Glomerular endothelial cell (primary cell): Measurements from ENCODE around the gene MEIKIN. TPM values are rescaled to one million over a fixed set of nuclear protein-coding genes. Genes with fewer than 3 reads are reported as not detected.

Source experiments
- DNase-seq: peaks from one replicate; pipeline ENCODE4 v3.0.0-alpha.2; 2011; ENCODE audit warnings: low read depth, low spot score; ENCODE audit errors: extremely low read depth
- total RNA-seq: library from RNA; depleted of rRNA; stranded (reverse); fragments of >200 nt; gene quantifications from 2 replicates; pipeline ENCODE4 v1.2.3, GENCODE V29; 2015

Gene MEIKIN
- total RNA-seq, result not detected in 2 replicates

DNA sequence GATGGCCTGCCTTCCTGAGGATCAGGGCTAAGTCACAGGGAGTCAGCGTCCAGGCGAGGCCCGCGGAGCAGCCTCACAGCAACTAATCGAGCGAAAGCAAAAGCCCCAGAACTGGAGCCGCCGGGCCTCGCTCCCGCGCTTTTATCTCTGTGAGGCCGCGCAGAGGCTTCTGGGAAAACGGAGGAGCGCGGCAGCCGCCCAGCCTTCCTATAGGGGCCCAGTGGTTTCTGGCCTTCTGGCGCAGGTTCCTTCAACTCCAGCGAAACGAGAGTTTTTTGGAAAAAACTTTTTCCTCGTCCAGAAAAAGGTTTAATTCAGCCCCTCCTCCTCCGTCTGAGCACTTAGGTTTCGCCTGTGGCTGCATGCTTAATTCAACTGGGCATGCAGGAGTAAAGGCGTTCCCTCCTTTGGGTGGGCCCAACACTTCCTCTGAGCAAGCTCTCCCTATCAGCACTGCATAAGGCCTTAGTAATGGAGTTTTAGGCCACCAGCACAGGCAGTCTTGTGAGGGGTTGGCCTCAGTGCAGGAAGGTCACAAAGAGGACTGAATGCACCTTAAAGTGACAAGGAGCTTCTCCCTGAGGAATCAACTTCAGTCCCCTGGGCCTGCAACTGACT lies at the start of gene MEIKIN:
Gene MEIKIN, minus strand, starts transcription at position 113 of the 618 bp plus-strand sequence. CDS start 158 bp downstream, outside the sequence.
- no peak for DNase-seq

GRCh38 chr5:131994533-131995226 lies 49.2 kb upstream of the MEIKIN start:
- DNase-seq, result no peak

GRCh38 chr5:131994090-131994489 lies 48.6 kb upstream of the MEIKIN start:
- no peak for DNase-seq

DNA sequence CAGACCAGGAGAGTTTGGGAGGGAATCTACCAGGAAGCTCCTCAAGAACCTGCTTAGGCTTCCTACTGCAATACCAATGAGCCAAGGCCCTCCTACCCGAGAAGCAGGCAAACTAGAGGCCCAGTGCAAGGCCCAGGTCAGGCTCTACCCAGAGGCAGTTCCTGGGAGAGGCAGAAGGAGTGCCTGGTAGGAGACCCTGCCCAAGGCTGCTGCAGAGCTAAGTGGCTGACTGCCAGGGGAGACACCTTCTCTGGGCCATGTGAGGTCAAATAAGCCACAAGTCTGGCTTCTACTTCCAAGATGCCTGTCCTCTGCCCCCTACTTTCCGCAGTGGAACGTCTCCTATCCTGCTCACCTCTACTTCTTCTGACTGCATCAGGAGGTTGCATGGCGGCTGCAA lies 48.2 kb upstream of the MEIKIN start:
- no peak for DNase-seq

DNA sequence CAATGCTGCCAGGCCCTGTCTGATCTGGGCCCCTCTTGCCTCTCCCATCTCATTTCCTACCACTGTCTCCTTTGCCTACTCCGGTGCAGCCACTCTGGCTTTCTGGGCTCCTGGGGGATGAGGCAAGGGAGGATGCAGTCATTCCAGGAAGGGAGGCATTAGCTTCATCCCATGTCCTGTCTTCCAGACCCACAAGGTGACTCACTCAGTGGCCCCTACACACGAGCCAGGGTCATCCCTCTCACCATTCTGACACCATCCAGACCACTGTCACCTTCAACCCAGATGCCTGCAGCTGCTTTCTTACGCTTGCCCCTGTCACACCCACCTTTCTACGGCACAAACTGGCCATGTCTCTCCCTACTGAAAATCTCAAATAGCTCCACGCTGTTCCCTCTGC lies 46.9 kb upstream of the MEIKIN start:
- no peak for DNase-seq

- DNase-seq, result no peak
Measured at GRCh38 chr5:131991593-131992324, 46.3 kb upstream of the MEIKIN start.

DNA sequence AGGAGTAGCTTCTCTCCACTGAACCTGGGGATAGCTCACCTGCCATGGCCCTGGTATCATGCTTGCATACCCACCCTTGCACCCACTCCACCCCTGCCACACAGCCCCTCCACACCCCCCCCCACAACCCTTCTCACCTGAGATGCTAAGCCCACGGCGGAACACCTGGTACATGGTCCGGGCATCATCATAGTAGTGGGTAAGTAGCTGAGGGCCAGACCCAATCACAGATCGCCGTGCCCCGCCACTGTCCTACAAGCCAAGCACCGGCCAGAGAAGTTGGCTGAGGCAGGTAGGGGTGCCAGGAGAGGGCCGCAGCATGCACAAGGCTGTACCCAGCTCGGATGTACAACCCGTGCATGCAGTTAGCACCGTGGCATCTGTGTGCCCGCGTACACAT lies 45.3 kb upstream of the MEIKIN start:
- no peak for DNase-seq

GRCh38 chr5:131988601-131989000 lies 43.1 kb upstream of the MEIKIN start:
- DNase-seq, result no peak

DNA sequence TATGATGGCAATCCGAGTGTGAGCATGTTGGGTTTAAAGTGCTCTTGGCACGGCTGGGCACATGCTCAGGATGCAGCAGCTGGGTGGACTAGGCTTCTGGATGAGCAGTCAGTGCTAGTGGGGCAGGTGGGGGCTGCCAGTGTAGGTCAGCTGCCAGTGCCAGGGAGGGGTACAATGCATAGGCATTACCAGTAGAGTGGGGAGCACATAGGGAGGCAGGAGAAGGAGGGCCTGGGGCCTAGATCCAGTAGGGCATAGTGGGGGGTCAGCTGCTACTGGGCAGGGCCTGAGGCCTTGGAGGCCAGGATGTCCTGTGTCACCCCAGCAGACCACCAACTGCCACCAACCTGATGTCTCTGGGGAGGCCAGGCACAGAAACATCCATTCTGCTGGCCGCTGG lies 41.8 kb upstream of the MEIKIN start:
- DNase-seq, result no peak

GRCh38 chr5:131986161-131986912 lies 40.9 kb upstream of the MEIKIN start:
- DNase-seq, result no peak

DNA sequence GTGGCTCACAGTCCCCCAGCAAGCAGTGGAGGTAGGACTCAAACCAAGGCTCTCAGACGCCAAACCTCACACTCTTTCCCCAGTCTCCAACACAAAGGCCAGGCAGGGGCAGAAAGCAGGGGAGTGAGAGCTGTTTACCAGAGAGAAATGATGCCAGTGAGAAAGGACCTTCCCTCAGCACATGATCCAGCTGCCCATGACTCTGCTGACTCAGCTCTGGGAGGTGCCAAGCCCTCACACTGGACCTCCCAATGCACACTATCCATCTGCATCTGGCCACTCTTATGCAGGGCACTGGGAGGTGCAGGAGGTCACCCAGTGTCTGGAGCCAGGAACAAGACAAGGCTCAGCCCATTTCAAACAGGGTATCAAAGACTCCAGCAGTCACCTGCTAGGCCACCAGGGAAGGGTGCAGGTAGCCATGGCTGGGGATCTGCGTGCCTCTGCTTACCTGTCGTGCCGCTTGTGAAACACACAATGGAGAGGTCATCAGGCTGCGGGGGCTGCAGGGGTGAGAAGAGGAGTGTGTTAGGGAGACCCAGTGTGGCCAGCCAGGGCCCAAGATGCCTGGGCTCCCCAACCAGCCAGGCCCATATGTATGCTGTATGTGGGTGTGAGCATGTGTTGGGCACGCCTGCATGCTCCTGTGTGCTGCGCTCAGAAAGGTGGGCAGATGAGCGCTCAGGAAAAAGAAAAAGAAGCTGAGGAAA lies 39.6 kb upstream of the MEIKIN start:
- DNase-seq, result no peak

DNA sequence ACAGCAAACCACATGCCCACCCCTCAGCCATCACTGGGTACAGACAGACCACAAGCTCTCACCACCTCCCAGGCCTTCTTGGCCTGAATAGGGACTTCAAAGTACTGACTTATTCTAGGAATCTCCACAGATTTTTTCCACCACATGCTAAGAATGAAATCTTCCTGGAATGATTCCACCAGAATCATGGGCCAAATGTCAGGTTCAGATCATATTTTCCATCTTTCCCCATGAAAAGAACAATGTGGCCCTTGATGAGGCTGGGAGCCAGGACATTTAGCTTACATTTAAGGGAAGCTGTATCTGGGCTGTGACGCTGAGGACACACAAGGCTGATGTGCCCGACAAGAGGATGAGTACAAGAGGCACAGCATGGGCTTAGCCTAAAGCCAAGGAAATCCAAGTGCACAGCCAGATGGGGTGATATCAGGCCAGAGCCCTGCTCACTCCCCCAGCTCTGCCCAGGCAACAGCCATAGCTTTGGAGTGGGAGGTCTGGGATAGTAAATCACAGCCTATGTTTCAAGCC lies 37.8 kb upstream of the MEIKIN start:
- DNase-seq, result no peak

GRCh38 chr5:131981516-131981915 lies 36.1 kb upstream of the MEIKIN start:
- DNase-seq, result no peak

DNA sequence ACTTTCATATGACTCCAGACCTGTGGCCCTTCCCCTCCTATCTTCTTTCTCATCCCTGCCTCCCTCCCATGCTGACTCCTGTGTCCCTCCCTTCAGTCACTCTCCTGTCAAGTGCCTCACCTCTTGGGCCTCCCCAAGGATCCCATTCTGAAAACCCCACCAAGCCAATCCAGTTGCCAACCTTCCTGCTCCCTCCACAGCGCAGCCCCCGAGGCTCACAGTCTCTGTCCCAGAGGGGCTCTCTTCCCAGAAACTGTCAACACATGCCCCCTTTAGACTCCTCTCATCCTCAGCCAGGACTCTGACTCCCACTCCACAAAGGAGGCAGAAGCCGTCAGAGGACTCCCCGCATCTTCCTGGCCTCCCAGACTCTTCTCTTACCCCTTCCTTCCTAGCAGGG lies 35.2 kb upstream of the MEIKIN start:
- no peak for DNase-seq

DNA sequence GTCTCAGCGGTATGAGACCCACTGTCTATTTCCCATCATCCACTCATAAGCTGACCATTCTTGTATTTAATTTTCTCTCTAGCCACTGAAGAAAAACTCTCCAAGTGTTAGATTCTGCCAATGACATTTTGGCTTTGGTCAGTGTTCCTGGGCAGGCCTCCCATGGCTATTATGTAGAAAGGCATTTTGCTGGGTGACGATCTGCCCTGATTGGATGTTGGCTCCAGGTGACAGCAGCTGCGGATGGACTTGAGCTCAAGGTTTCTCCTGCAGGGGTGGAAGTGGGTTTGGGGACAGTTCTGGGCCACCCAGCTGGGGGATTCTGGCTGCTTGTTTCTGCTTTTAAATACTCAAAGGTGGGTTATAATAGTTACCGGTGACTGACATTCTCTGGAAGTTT lies 34.4 kb upstream of the MEIKIN start:
- DNase-seq, result no peak

DNA sequence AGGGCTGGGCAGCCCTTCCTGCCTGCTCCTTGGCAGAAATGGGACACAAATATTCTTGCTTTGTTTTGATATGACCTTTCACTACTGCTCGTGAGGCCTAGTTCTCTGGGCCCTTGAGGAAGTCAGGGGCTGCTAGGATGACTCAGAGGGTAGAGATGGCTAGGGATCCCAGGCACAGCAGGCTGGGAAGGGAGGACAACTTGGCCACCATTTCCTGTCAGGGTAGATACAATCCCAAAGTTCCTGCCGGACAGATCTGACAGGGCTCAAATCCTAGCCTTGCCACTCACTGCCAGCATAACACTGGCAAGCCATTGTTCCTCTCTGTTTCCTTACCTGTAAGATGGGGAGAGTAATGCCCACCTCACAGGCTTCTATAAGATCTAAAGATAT lies 31.7 kb upstream of the MEIKIN start:
- no peak for DNase-seq

- no peak for DNase-seq
Measured at GRCh38 chr5:131976414-131977211, 31.1 kb upstream of the MEIKIN start.

GRCh38 chr5:131974956-131975726 lies 29.7 kb upstream of the MEIKIN start:
- no peak for DNase-seq

GRCh38 chr5:131974622-131974955 lies 29.1 kb upstream of the MEIKIN start:
- no peak for DNase-seq
